ENCODE results near the gene NAA40. TPM values are rescaled to one million over a fixed set of nuclear protein-coding genes. Genes with fewer than 3 reads are reported as not detected.

The NAA40 gene
- total RNA-seq, 2 experiments from 2014 or later: 26.1 to 27.3 TPM

- POLR2A ChIA-PET: interaction anchor here (1.5 kb wide), 1 partner anchor 9 kb away, joined by 4 read pairs; no protein-coding TSS in a partner anchor
Observed at GRCh38 chr11:63999349-64000025, 60.7 kb downstream of the NAA40 start.

GRCh38 chr11:64000026-64000739, 61.4 kb downstream of the NAA40 start:
- POLR2A ChIA-PET: interaction anchor here (0.6 to 1.5 kb wide), 2 partner anchors 10 to 11 kb away, joined by 4 read pairs; no protein-coding TSS in a partner anchor
- CTCF ChIA-PET: interaction anchor here (0.6 to 5.7 kb wide), 26 partner anchors 11 to 360 kb away, joined by 3 to 51 read pairs (median 4); partner anchors contain the start of genes CATSPERZ, COX8A, MACROD1 and OTUB1

More at GRCh38 chr11:63999349-64000025, 60.7 kb downstream of the NAA40 start:
- CTCF ChIA-PET: interaction anchor here (0.6 to 5.7 kb wide), 14 partner anchors 10 to 293 kb away, joined by 3 to 51 read pairs (median 6); partner anchors contain the start of genes COX8A and MACROD1

- CTCF ChIA-PET: interaction anchor here (0.6 to 5.7 kb wide), 23 partner anchors 12 to 360 kb away, joined by 3 to 51 read pairs (median 5); partner anchors contain the start of genes CATSPERZ, MACROD1 and OTUB1
- POLR2A ChIA-PET: interaction anchor here (0.6 to 1.5 kb wide), 3 partner anchors 11 to 56 kb away, joined by 4 read pairs; no protein-coding TSS in a partner anchor
Observed at GRCh38 chr11:64000740-64001483, 62.1 kb downstream of the NAA40 start.

GRCh38 chr11:64001484-64002420, 63.0 kb downstream of the NAA40 start:
- POLR2A ChIA-PET: interaction anchor here (0.7 to 1.1 kb wide), 2 partner anchors 55 to 165 kb away, joined by 3 to 4 read pairs; partner anchors contain the start of gene MACROD1
- CTCF ChIA-PET: interaction anchor here (0.8 to 5.7 kb wide), 13 partner anchors 11 to 183 kb away, joined by 3 to 51 read pairs (median 6); partner anchors contain the start of gene OTUB1

GRCh38 chr11:64003807-64004589, 65.2 kb downstream of the NAA40 start:
- CTCF ChIA-PET: interaction anchor here (5.7 kb wide), 1 partner anchor 144 kb away, joined by 51 read pairs; no protein-coding TSS in a partner anchor

GRCh38 chr11:64004590-64004984, 65.8 kb downstream of the NAA40 start:
- CTCF ChIA-PET: interaction anchor here (0.6 to 5.7 kb wide), 2 partner anchors 71 to 144 kb away, joined by 3 to 51 read pairs; no protein-coding TSS in a partner anchor
- POLR2A ChIA-PET: no interaction called here

More at GRCh38 chr11:64003807-64004589, 65.2 kb downstream of the NAA40 start:
- POLR2A ChIA-PET: no interaction called here

- CTCF ChIA-PET: interaction anchor here (1.0 kb wide), 1 partner anchor 147 kb away, joined by 3 read pairs; no protein-coding TSS in a partner anchor
Observed at GRCh38 chr11:64005691-64006090, 66.9 kb downstream of the NAA40 start.

GRCh38 chr11:64006398-64006797, 67.6 kb downstream of the NAA40 start:
- ChIA-PET CTCF (interaction anchor here (0.5 to 1.0 kb wide), 2 partner anchors 125 to 146 kb away, joined by 3 read pairs; no protein-coding TSS in a partner anchor), POLR2A (no interaction called here)

More at GRCh38 chr11:64005691-64006090, 66.9 kb downstream of the NAA40 start:
- POLR2A ChIA-PET: no interaction called here

Other genes with a start within 250 kb of the NAA40 start
- 1 to 10 TPM; 6.2 to 6.8 TPM for gene ZFTA, start 170.2 kb upstream of the NAA40 start, total RNA-seq
- gene SPINDOC, start 125.5 kb upstream of the NAA40 start, total RNA-seq: 10 to 100 TPM; 46.1 to 49.7 TPM
- 10 to 100 TPM; 31.5 to 33.5 TPM for gene MARK2, start 99.9 kb upstream of the NAA40 start, total RNA-seq
- under 1 TPM; 0.36 to 0.48 TPM for gene RCOR2, start 21.8 kb upstream of the NAA40 start, total RNA-seq
- gene COX8A, start 35.6 kb downstream of the NAA40 start, total RNA-seq: 100 to 1,000 TPM; 393 to 446 TPM
- gene OTUB1, start 47.4 kb downstream of the NAA40 start, total RNA-seq: 10 to 100 TPM; 74.6 to 79.8 TPM
- gene FLRT1, start 96.9 kb downstream of the NAA40 start, total RNA-seq: not detected
- gene MACROD1, start 227.1 kb downstream of the NAA40 start, total RNA-seq: 10 to 100 TPM; 20.6 to 21.8 TPM
- 100 to 1,000 TPM; 476 to 486 TPM for gene STIP1, start 247.2 kb downstream of the NAA40 start, total RNA-seq